IMR-90 (cell line): ENCODE results near the gene ADRA2C. TPM values are rescaled to one million over a fixed set of nuclear protein-coding genes. Genes with fewer than 3 reads are reported as not detected.

Source experiments
- ATAC-seq: fragments of 200-7000 bp; cut with Tn5 transposase; 2 replicates; pipeline ENCODE4 v1.9.1; 2020; ENCODE audit warnings: low read depth, mild to moderate bottlenecking, moderate library complexity
- BruUV-seq: library from RNA; stranded (reverse); fragments of 400-500 nt; replicated peaks from 2 replicates; lab custom pipeline; 2021; lab: Mats Ljungman, UMichigan
- CTCF ChIA-PET: fragments of 300-600 bp; formaldehyde crosslinking; extraction: SDS; loops from one replicate; lab custom pipeline; 2021; ENCODE audit warnings: antibody characterized with exemption; lab: Yijun Ruan, JAX
- POLR2A ChIA-PET: fragments of 300-600 bp; sonication (Branson Sonifier 250); formaldehyde crosslinking; loops from one replicate; lab custom pipeline; 2022; ENCODE audit warnings: antibody characterized with exemption; ENCODE audit not compliant: unreplicated experiment; lab: Charles Lee
- DNase-seq: peaks from one replicate; pipeline ENCODE4 v3.0.0; 2013
- H2AFZ ChIP-seq: replicated peaks from 2 replicates; pipeline ENCODE3; 2013; ENCODE audit warnings: low read length, mild to moderate bottlenecking; ENCODE audit not compliant: poor library complexity
- H2AK5ac ChIP-seq: 2 replicates; pipeline ENCODE4 v1.6.1; 2013; ENCODE audit warnings: low read depth, low read length, inconsistent platforms
- H2AK9ac ChIP-seq: replicated peaks from 2 replicates; pipeline ENCODE3; 2013; ENCODE audit warnings: mild to moderate bottlenecking, low read depth, low read length, moderate library complexity; ENCODE audit not compliant: poor library complexity
- H2BK120ac ChIP-seq: 2 replicates; pipeline ENCODE4 v1.6.1; 2013; ENCODE audit warnings: low read depth, low read length, inconsistent platforms
- H2BK15ac ChIP-seq: 3 replicates; pipeline ENCODE4 v1.6.1; 2013; ENCODE audit warnings: low read depth, low read length, inconsistent platforms
- H2BK20ac ChIP-seq: 2 replicates; pipeline ENCODE4 v1.6.1; 2013; ENCODE audit warnings: low read depth, mild to moderate bottlenecking, inconsistent platforms, low read length, moderate library complexity
- H2BK5ac ChIP-seq: 2 replicates; pipeline ENCODE4 v1.6.1; 2013; ENCODE audit warnings: mild to moderate bottlenecking, low read depth, low read length, inconsistent platforms; ENCODE audit not compliant: poor library complexity, severe bottlenecking
- H3K14ac ChIP-seq: replicated peaks from 2 replicates; pipeline ENCODE4 v1.6.1; 2013; ENCODE audit warnings: low read depth, low read length, inconsistent platforms
- H3K18ac ChIP-seq: 2 replicates; pipeline ENCODE4 v1.6.1; 2013; ENCODE audit warnings: low read depth, low read length, control low read depth
- H3K23ac ChIP-seq: 2 replicates; pipeline ENCODE4 v1.6.1; 2013; ENCODE audit warnings: low read depth, low read length, inconsistent platforms
- H3K27ac ChIP-seq: 2 replicates; pipeline ENCODE4 v1.5.1; 2013; ENCODE audit warnings: mild to moderate bottlenecking, control low read depth, low read length; ENCODE audit not compliant: insufficient read depth
- H3K27me3 ChIP-seq: 2 replicates; pipeline ENCODE4 v1.6.1; 2013; ENCODE audit warnings: low read length; ENCODE audit not compliant: control insufficient read depth, insufficient read depth
- H3K36me3 ChIP-seq: 2 replicates; pipeline ENCODE4 v1.6.1; 2013; ENCODE audit warnings: low read length, mixed read lengths; ENCODE audit not compliant: control insufficient read depth, insufficient read depth
- H3K4ac ChIP-seq: 2 replicates; pipeline ENCODE4 v1.6.1; 2013; ENCODE audit warnings: low read depth, low read length, inconsistent platforms
- H3K4me1 ChIP-seq: 2 replicates; pipeline ENCODE4 v1.6.1; 2013; ENCODE audit warnings: low read length, mixed read lengths; ENCODE audit not compliant: control insufficient read depth, insufficient read depth
- H3K4me2 ChIP-seq: 2 replicates; pipeline ENCODE4 v1.6.1; 2013; ENCODE audit warnings: low read depth, mild to moderate bottlenecking, control low read depth, low read length, moderate library complexity
- H3K4me3 ChIP-seq: 2 replicates; pipeline ENCODE4 v1.5.1; 2013; ENCODE audit warnings: low read depth, mild to moderate bottlenecking, control low read depth, low read length, moderate library complexity; ENCODE audit not compliant: insufficient read depth
- H3K56ac ChIP-seq: 2 replicates; pipeline ENCODE4 v1.6.1; 2013; ENCODE audit warnings: low read length, inconsistent platforms; ENCODE audit not compliant: insufficient read depth; ENCODE audit errors: extremely low read depth
- H3K79me1 ChIP-seq, 2 experiments: 2 replicates each; pipeline ENCODE4 v1.6.1; 2013; ENCODE audit warnings: low read length in 2 of 2, inconsistent platforms in 1 of 2, low read depth in 1 of 2
- H3K9ac ChIP-seq: 2 replicates; pipeline ENCODE4 v1.6.1; 2013; ENCODE audit warnings: low read depth, low read length, control low read depth
- H3K9me1 ChIP-seq: 2 replicates; pipeline ENCODE4 v1.6.1; 2013; ENCODE audit warnings: low read length, inconsistent platforms; ENCODE audit not compliant: insufficient read depth
- H3K9me3 ChIP-seq: 2 replicates; pipeline ENCODE4 v1.6.1; 2013; ENCODE audit warnings: low read length; ENCODE audit not compliant: control insufficient read depth, insufficient read depth
- H4K20me1 ChIP-seq: 2 replicates; pipeline ENCODE4 v1.6.1; 2013; ENCODE audit warnings: low read length, inconsistent platforms; ENCODE audit not compliant: insufficient read depth
- H4K5ac ChIP-seq: 2 replicates; pipeline ENCODE4 v1.6.1; 2013; ENCODE audit warnings: mild to moderate bottlenecking, low read depth, low read length, control low read depth
- H4K8ac ChIP-seq, 2 experiments: 2 replicates each; pipeline ENCODE4 v1.6.1; 2013; ENCODE audit warnings: low read depth in 2 of 2, low read length in 2 of 2, control low read depth in 1 of 2, inconsistent platforms in 1 of 2
- H4K91ac ChIP-seq: 2 replicates; pipeline ENCODE4 v1.6.1; 2013; ENCODE audit warnings: low read depth, low read length, inconsistent platforms; ENCODE audit not compliant: insufficient read depth
- BHLHE40 ChIP-seq: fragments of 150-350 bp; IDR thresholded peaks from 2 replicates; pipeline ENCODE4 v1.6.1; 2016; ENCODE audit warnings: mild to moderate bottlenecking, low read depth, low read length
- CEBPB ChIP-seq: IDR thresholded peaks from 2 replicates; pipeline ENCODE4 v1.6.1; 2012; ENCODE audit warnings: low read depth, low read length, improper control_type of control experiment
- CHD1 ChIP-seq: IDR thresholded peaks from 2 replicates; pipeline ENCODE4 v1.6.1; 2012; ENCODE audit warnings: low read depth, low read length, improper control_type of control experiment
- CTCF ChIP-seq: conservative IDR thresholded peaks from 2 replicates; pipeline ENCODE4 v1.5.1; 2012; ENCODE audit warnings: mild to moderate bottlenecking, low read depth, low read length, improper control_type of control experiment
- ELK1 ChIP-seq: fragments of 150-350 bp; IDR thresholded peaks from 2 replicates; pipeline ENCODE4 v1.6.1; 2016; ENCODE audit warnings: low read depth, mild to moderate bottlenecking, low read length, moderate library complexity, borderline replicate concordance
- FOS ChIP-seq: fragments of 150-350 bp; IDR thresholded peaks from 2 replicates; pipeline ENCODE4 v1.6.1; 2016; ENCODE audit warnings: low read depth, low read length
- MAFK ChIP-seq: IDR thresholded peaks from 2 replicates; pipeline ENCODE4 v1.6.1; 2012; ENCODE audit warnings: low read depth, low read length, improper control_type of control experiment
- MAZ ChIP-seq: IDR thresholded peaks from 2 replicates; pipeline ENCODE4 v1.6.1; 2012; ENCODE audit warnings: low read depth, mild to moderate bottlenecking, low read length, improper control_type of control experiment, moderate library complexity, borderline replicate concordance
- MXI1 ChIP-seq: IDR thresholded peaks from 2 replicates; pipeline ENCODE4 v1.6.1; 2012; ENCODE audit warnings: low read depth, mild to moderate bottlenecking, low read length, moderate library complexity, borderline replicate concordance
- NFE2L2 ChIP-seq: fragments of 150-350 bp; IDR thresholded peaks from 2 replicates; pipeline ENCODE4 v1.6.1; 2016; ENCODE audit warnings: low read depth, mild to moderate bottlenecking, low read length
- RAD21 ChIP-seq: IDR thresholded peaks from 2 replicates; pipeline ENCODE4 v1.6.1; 2012; ENCODE audit warnings: low read length, improper control_type of control experiment
- RCOR1 ChIP-seq: IDR thresholded peaks from 2 replicates; pipeline ENCODE4 v1.6.1; 2012; ENCODE audit warnings: mild to moderate bottlenecking, low read length, improper control_type of control experiment; ENCODE audit not compliant: insufficient replicate concordance
- SMC3 ChIP-seq: fragments of 150-350 bp; IDR thresholded peaks from 2 replicates; pipeline ENCODE4 v1.6.1; 2016; ENCODE audit warnings: low read depth, mild to moderate bottlenecking, antibody characterized with exemption, low read length, moderate library complexity
- USF2 ChIP-seq: fragments of 150-350 bp; IDR thresholded peaks from 2 replicates; pipeline ENCODE4 v1.6.1; 2017; ENCODE audit warnings: mild to moderate bottlenecking, antibody characterized with exemption, low read length, low read depth
- WGBS, 2 experiments: methylation state at CpG; one replicate each; pipeline versions ENCODE4 v1.1.5 to v1.1.7; 2013; ENCODE audit warnings: missing lambda C conversion rate in 2 of 2; ENCODE audit not compliant: insufficient read length in 1 of 2; ENCODE audit errors: extremely low coverage in 2 of 2; 5-methylcytosine and 5-hydroxymethylcytosine counted together
- dilution Hi-C: fragments of 300-500 bp; cut with HindIII; formaldehyde crosslinking; loops from one replicate; pipeline ENCODE4 v1.14.3; 2018; ENCODE audit warnings: low sequenced_read_pairs; ENCODE audit not compliant: unreplicated experiment
- in situ Hi-C: fragments of 300-500 bp; cut with MboI; formaldehyde crosslinking; loops from 3 replicates; pipeline ENCODE4 v1.14.3; 2019; ENCODE audit warnings: low sequenced_read_pairs, inconsistent platforms, mixed read lengths
- intact Hi-C: fragments of 100-400 bp; cut with micrococcal nuclease; formaldehyde crosslinking; loops from 2 replicates; pipeline ENCODE4 v1.10.0; 2022
- polyA plus RNA-seq, 3 experiments: library from polyadenylated mRNA; depleted of rRNA; stranded (reverse); fragments of >200 nt; gene quantifications; 2 replicates each; pipeline ENCODE4 v1.2.3, GENCODE V29; 2012; ENCODE audit warnings: low replicate concordance in 1 of 3
- total RNA-seq: library from RNA; depleted of rRNA; stranded (reverse); fragments of >200 nt; gene quantifications from 2 replicates; pipeline ENCODE4 v1.2.3, GENCODE V29; 2012

ADRA2C gene
- total and polyA plus RNA-seq, 2 of the 4 experiments (the other 2 are of a cell fraction) = under 0.01 to 0.14 TPM

GRCh38 chr4:3744901-3745300 lies 21.3 kb upstream of the ADRA2C start:
- H3K4me3 ChIP-seq = no peak overlapping the region
- dilution Hi-C loops (no loop called here), intact Hi-C loops (no loop called here), in situ Hi-C loops (no loop called here)
- H2BK5ac ChIP-seq = no peak overlapping the region
- no peak overlapping the region for H3K27ac ChIP-seq
- TF ChIP-seq CHD1 (no peak), CTCF (no peak), MXI1 (no peak), USF2 (no peak), MAZ (no peak), NFE2L2 (no peak), BHLHE40 (no peak), RAD21 (no peak), FOS (no peak), SMC3 (no peak), RCOR1 (no peak), ELK1 (no peak), MAFK (no peak), CEBPB (no peak)
- H4K20me1 ChIP-seq = no peaks in the 10 kb centered on the region
- no peak overlapping the region for H2AFZ ChIP-seq
- no peak overlapping the region for H2BK20ac ChIP-seq
- H2AK9ac ChIP-seq = no peak overlapping the region
- H3K4ac ChIP-seq = no peak overlapping the region
- no peaks in the 10 kb centered on the region for H3K36me3 ChIP-seq
- no peak overlapping the region for H2AK5ac ChIP-seq
- no peaks in the 10 kb centered on the region for H3K9me1 ChIP-seq
- no peak overlapping the region for H3K18ac ChIP-seq
- no peak overlapping the region for H3K56ac ChIP-seq
- H3K14ac ChIP-seq = no peak overlapping the region
- ChIA-PET CTCF (no interaction called here), POLR2A (no interaction called here)
- peaks cover 65% of the 10 kb centered on the region for H3K27me3 ChIP-seq
- ATAC-seq (no peak), DNase-seq (no peak)
- H3K4me1 ChIP-seq = no peaks in the 10 kb centered on the region
- H4K91ac ChIP-seq = no peak overlapping the region
- WGBS, 2 experiments = 0% methylated on average over 2 of the region's 14 CpGs; no CpG with 5 or more reads in 1 of the 2 experiments
- no peak overlapping the region for H4K8ac ChIP-seq
- H3K9me3 ChIP-seq = peaks cover 8% of the 10 kb centered on the region
- no peak overlapping the region for H3K4me2 ChIP-seq
- H3K79me1 ChIP-seq = no peaks in the 10 kb centered on the region
- H2BK120ac ChIP-seq = no peak overlapping the region
- no TSS peak for BruUV-seq
- no peak overlapping the region for H2BK15ac ChIP-seq
- no peak overlapping the region for H4K5ac ChIP-seq
- H3K23ac ChIP-seq = no peak overlapping the region
- H3K9ac ChIP-seq = no peak overlapping the region
